HepG2 (cell line): ENCODE results near the gene ZFPM1. TPM values are rescaled to one million over a fixed set of nuclear protein-coding genes. Genes with fewer than 3 reads are reported as not detected.

Experiments
- AHR ChIP-seq: IDR thresholded peaks from 2 replicates; pipeline ENCODE4 v1.6.1; 2018; ENCODE audit warnings: missing genetic modification reagents, missing compliant biosample characterization
- CBFB ChIP-seq: sonication (generic); formaldehyde crosslinking; IDR thresholded peaks from 2 replicates; pipeline ENCODE4 v1.4.0; 2020; ENCODE audit warnings: missing genetic modification reagents
- CREB1 ChIP-seq, 2 experiments: fragments of 450-650 bp in 1 of 2; IDR thresholded peaks; 2 replicates each; pipeline ENCODE4 v1.6.1; 2016 to 2017; ENCODE audit warnings: control low read depth in 1 of 2, mild to moderate bottlenecking in 1 of 2, missing compliant biosample characterization in 1 of 2, missing genetic modification characterization in 1 of 2
- GABPB1 ChIP-seq: IDR thresholded peaks from 2 replicates; pipeline ENCODE4 v1.6.1; 2016; ENCODE audit warnings: mild to moderate bottlenecking, missing genetic modification reagents, moderate library complexity, missing compliant biosample characterization
- IKZF1 ChIP-seq: fragments of 450-650 bp; IDR thresholded peaks from 2 replicates; pipeline ENCODE4 v1.7.1; 2016
- JARID2 ChIP-seq: sonication (generic); formaldehyde crosslinking; IDR thresholded peaks from 2 replicates; pipeline ENCODE4 v1.8.1; 2023; ENCODE audit warnings: missing genetic modification reagents, inconsistent platforms; ENCODE audit not compliant: insufficient replicate concordance
- RARG ChIP-seq: sonication (generic); formaldehyde crosslinking; IDR thresholded peaks from 2 replicates; pipeline ENCODE4 v1.4.0; 2020; ENCODE audit warnings: low read depth, mild to moderate bottlenecking, missing genetic modification reagents
- RELA ChIP-seq: sonication (generic); formaldehyde crosslinking; IDR thresholded peaks from 2 replicates; pipeline ENCODE4 v1.4.0; 2020; ENCODE audit warnings: missing genetic modification reagents
- RXRA ChIP-seq: sonication (generic); formaldehyde crosslinking; IDR thresholded peaks from 2 replicates; pipeline ENCODE4 v1.5.1; 2020; ENCODE audit warnings: missing genetic modification reagents
- SKI ChIP-seq: fragments of 450-650 bp; IDR thresholded peaks from one replicate; pipeline ENCODE4 v1.6.1; 2018; ENCODE audit warnings: mild to moderate bottlenecking; ENCODE audit not compliant: partially characterized antibody
- STAT5B ChIP-seq: sonication (generic); formaldehyde crosslinking; IDR thresholded peaks from 2 replicates; pipeline ENCODE4 v1.4.0; 2020; ENCODE audit warnings: missing genetic modification reagents
- ZBTB7A ChIP-seq: sonication (generic); formaldehyde crosslinking; IDR thresholded peaks from 2 replicates; pipeline ENCODE4 v1.8.0; 2022; ENCODE audit warnings: mild to moderate bottlenecking, missing genetic modification reagents
- ZFP82 ChIP-seq: sonication (generic); formaldehyde crosslinking; IDR thresholded peaks from 2 replicates; pipeline ENCODE4 v1.5.1; 2020; ENCODE audit warnings: mild to moderate bottlenecking, missing genetic modification reagents, borderline replicate concordance
- ZNF225 ChIP-seq: sonication (generic); formaldehyde crosslinking; IDR thresholded peaks from 2 replicates; pipeline ENCODE4 v1.4.0; 2020; ENCODE audit warnings: mild to moderate bottlenecking, missing genetic modification reagents
- ZNF530 ChIP-seq: sonication (generic); formaldehyde crosslinking; IDR thresholded peaks from 2 replicates; pipeline ENCODE4 v1.5.0; 2020; ENCODE audit warnings: low read depth, mild to moderate bottlenecking, missing genetic modification reagents
- ZNF549 ChIP-seq: sonication (generic); formaldehyde crosslinking; IDR thresholded peaks from 2 replicates; pipeline ENCODE4 v1.5.0; 2020; ENCODE audit warnings: missing genetic modification reagents
- ZNF558 ChIP-seq: sonication (generic); formaldehyde crosslinking; IDR thresholded peaks from 2 replicates; pipeline ENCODE4 v1.9.0; 2022; ENCODE audit warnings: mild to moderate bottlenecking, missing genetic modification reagents, borderline replicate concordance
- ZNF564 ChIP-seq: sonication (generic); formaldehyde crosslinking; IDR thresholded peaks from 2 replicates; pipeline ENCODE4 v1.8.1; 2023; ENCODE audit warnings: mild to moderate bottlenecking, missing genetic modification reagents
- ZNF850 ChIP-seq: sonication (generic); formaldehyde crosslinking; conservative IDR thresholded peaks from 2 replicates; pipeline ENCODE4 v1.9.0; 2021; ENCODE audit warnings: mild to moderate bottlenecking, missing genetic modification reagents
- polyA plus RNA-seq, 8 experiments: library from polyadenylated mRNA; depleted of rRNA in 3 of 8; stranded (reverse) in 7 of 8; unstranded in 1 of 8; fragments of >200 nt; fragmentation: Illumina TruSeq in 4 of 8; extraction: Trizol in 4 of 8; gene quantifications; 2 replicates each; pipeline versions ENCODE4 v1.2.1 to v1.2.3, GENCODE V29; 2011 to 2016; ENCODE audit warnings: low read depth in 4 of 8, missing spikeins in 1 of 8, mixed read lengths in 1 of 8; ENCODE audit not compliant: insufficient read depth in 1 of 8
- total RNA-seq, 5 experiments: library from RNA; depleted of rRNA; stranded (reverse); fragments of >200 nt; fragmentation: Illumina TruSeq; extraction: Trizol; gene quantifications; 2 replicates each; pipeline ENCODE4 v1.2.3, GENCODE V29; 2016; ENCODE audit warnings: low read depth in 1 of 5
- TF ChIP-seq, protein P1 (sequence below): sonication (generic); formaldehyde crosslinking; IDR thresholded peaks from 2 replicates; pipeline ENCODE4 v1.5.0; 2020; ENCODE audit warnings: missing genetic modification reagents
- TF ChIP-seq, protein P2 (sequence below): sonication (generic); formaldehyde crosslinking; IDR thresholded peaks from 2 replicates; pipeline ENCODE4 v1.4.0; 2020; ENCODE audit warnings: missing genetic modification reagents
- TF ChIP-seq, protein P3 (sequence below), 2 experiments: sonication (generic) in 1 of 2; formaldehyde crosslinking in 1 of 2; IDR thresholded peaks; 2 replicates each; pipeline versions ENCODE4 v1.4.0 to v1.6.1; 2018 to 2020; ENCODE audit warnings: missing genetic modification reagents in 2 of 2, borderline replicate concordance in 1 of 2, low read depth in 1 of 2, mild to moderate bottlenecking in 1 of 2, missing biosample characterization in 1 of 2
- TF ChIP-seq, protein P4 (sequence below): IDR thresholded peaks from 2 replicates; pipeline ENCODE4 v1.6.1; 2012; ENCODE audit warnings: low read depth, low read length, improper control_type of control experiment

The ZFPM1 gene
- total and polyA plus RNA-seq, 2 of the 13 experiments (the other 11 are each of a cell fraction or from before 2014, with no cell fraction given) = 1.3 to 3.8 TPM

DNA sequence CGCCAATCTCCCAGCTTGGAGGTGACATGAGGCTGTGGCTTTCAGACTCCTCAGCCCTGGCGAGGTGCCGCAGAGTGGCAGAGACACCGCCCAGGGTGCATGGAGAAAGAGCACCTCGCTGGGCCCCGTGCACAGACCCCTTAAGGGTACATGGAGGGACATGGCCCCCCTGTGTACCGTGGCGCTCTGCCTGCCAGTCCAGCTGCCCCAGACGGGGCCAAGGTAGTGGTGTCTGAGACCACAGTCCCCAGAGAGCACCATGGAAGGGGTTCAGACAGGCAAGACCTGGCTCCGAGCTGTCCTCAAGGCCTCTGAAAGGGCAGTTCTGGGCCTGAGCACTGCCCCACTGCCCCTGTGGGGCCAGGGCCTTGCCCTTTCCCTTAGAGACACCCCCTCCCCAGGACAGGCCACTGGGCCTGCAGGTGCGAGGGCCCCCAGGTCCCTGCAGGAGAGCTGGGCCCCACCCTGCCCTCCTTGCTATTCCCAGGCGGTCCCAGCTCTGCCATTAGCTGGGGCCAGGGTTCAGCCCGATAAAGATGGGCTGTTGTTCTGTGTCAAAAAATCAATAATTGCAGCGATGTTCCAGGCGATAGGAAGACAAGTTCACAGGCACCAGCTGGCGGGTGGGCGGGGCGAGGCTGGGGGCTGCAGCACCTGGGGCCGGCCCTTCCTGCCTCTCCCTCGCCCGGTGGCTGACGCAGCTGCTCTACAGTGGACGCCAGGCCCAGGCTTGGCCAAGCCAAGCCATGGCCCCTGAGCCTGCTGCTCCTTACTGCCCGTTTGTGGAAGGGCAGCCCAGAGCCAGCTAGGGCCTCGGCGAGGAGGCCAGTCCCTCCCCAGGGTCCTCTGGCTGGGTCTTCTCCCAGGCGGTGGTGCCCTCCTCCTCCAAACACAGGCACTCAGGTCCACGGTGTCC lies 51.7 kb downstream of the ZFPM1 start (continued):
- TF ChIP-seq, protein P1, sequence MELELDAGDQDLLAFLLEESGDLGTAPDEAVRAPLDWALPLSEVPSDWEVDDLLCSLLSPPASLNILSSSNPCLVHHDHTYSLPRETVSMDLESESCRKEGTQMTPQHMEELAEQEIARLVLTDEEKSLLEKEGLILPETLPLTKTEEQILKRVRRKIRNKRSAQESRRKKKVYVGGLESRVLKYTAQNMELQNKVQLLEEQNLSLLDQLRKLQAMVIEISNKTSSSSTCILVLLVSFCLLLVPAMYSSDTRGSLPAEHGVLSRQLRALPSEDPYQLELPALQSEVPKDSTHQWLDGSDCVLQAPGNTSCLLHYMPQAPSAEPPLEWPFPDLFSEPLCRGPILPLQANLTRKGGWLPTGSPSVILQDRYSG (CRISPR knock-in tag) = peak; percentile 72; the same call in 1 of the 2 replicates
- TF ChIP-seq STAT5B (CRISPR knock-in tag) = no peak
- no peak for TF ChIP-seq ZNF564 (CRISPR knock-in tag)
- TF ChIP-seq AHR (CRISPR knock-in tag) = 0 out of 2 replicates have a peak, but pooled peaks have one; percentile 15
- no peak for TF ChIP-seq ZNF850 (CRISPR knock-in tag)
- TF ChIP-seq RARG (CRISPR knock-in tag) = no peak
- peak; percentile 43 for TF ChIP-seq JARID2
- TF ChIP-seq RXRA = peak; percentile 94
- TF ChIP-seq ZNF549 (CRISPR knock-in tag) = no peak
- TF ChIP-seq ZNF558 (CRISPR knock-in tag) = no peak; the same call in 1 of the 2 replicates
- TF ChIP-seq RELA (CRISPR knock-in tag) = no peak
- TF ChIP-seq ZFP82 = peak; percentile 88
- TF ChIP-seq, protein P2, sequence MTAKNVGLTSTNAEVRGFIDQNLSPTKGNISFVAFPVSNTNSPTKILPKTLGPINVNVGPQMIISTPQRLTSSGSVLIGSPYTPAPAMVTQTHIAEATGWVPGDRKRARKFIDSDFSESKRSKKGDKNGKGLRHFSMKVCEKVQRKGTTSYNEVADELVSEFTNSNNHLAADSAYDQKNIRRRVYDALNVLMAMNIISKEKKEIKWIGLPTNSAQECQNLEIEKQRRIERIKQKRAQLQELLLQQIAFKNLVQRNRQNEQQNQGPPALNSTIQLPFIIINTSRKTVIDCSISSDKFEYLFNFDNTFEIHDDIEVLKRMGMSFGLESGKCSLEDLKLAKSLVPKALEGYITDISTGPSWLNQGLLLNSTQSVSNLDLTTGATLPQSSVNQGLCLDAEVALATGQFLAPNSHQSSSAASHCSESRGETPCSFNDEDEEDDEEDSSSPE (CRISPR knock-in tag) = peak; percentile 77
- TF ChIP-seq IKZF1 = no peak
- TF ChIP-seq GABPB1 (CRISPR knock-in tag) = peak; percentile 84
- peak; percentile 79; the same call in 1 of the 2 replicates for TF ChIP-seq ZNF225 (CRISPR knock-in tag)
- TF ChIP-seq, protein P3, sequence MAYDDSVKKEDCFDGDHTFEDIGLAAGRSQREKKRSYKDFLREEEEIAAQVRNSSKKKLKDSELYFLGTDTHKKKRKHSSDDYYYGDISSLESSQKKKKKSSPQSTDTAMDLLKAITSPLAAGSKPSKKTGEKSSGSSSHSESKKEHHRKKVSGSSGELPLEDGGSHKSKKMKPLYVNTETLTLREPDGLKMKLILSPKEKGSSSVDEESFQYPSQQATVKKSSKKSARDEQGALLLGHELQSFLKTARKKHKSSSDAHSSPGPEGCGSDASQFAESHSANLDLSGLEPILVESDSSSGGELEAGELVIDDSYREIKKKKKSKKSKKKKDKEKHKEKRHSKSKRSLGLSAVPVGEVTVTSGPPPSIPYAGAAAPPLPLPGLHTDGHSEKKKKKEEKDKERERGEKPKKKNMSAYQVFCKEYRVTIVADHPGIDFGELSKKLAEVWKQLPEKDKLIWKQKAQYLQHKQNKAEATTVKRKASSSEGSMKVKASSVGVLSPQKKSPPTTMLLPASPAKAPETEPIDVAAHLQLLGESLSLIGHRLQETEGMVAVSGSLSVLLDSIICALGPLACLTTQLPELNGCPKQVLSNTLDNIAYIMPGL (CRISPR knock-in tag; IDR thresholded peaks at IDR 0.05; ENCODE audit: borderline replicate concordance in 1 of 2, low read depth in 1 of 2) = peak; percentile 25 to 75; a peak in 3 of 4 replicates
- 0 out of 2 replicates have a peak, but pooled peaks have one; percentile 69 for TF ChIP-seq CBFB (CRISPR knock-in tag)
- TF ChIP-seq, protein P4, sequence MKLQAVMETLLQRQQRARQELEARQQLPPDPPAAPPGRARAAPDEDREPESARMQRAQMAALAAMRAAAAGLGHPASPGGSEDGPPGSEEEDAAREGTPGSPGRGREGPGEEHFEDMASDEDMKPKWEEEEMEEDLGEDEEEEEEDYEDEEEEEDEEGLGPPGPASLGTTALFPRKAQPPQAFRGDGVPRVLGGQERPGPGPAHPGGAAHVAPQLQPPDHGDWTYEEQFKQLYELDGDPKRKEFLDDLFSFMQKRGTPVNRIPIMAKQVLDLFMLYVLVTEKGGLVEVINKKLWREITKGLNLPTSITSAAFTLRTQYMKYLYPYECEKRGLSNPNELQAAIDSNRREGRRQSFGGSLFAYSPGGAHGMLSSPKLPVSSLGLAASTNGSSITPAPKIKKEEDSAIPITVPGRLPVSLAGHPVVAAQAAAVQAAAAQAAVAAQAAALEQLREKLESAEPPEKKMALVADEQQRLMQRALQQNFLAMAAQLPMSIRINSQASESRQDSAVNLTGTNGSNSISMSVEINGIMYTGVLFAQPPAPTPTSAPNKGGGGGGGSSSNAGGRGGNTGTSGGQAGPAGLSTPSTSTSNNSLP = peak; percentile 71; the same call in 1 of the 2 replicates
- TF ChIP-seq CREB1 (IDR thresholded peaks at IDR 0.05) = no peak
- TF ChIP-seq CREB1 (CRISPR knock-in tag; IDR thresholded peaks at IDR 0.05) = no peak; the same call in 1 of the 2 replicates
- peak; percentile 99 for TF ChIP-seq ZBTB7A (CRISPR knock-in tag)
- TF ChIP-seq SKI = peak; percentile 93
- TF ChIP-seq ZNF530 (CRISPR knock-in tag) = peak; percentile 40; the same call in 1 of the 2 replicates
